WI38 (cell line): ENCODE measurements around the gene PYGM.

Experiments
- H3K4me3 ChIP-seq: 2 replicates; pipeline ENCODE4 v1.5.1; 2011; ENCODE audit warnings: low read depth, mild to moderate bottlenecking, control low read depth, low read length
- CTCF ChIP-seq: IDR thresholded peaks from 2 replicates; pipeline ENCODE4 v1.5.1; 2012; ENCODE audit warnings: low read depth, mild to moderate bottlenecking, control low read depth, low read length

Gene PYGM

DNA sequence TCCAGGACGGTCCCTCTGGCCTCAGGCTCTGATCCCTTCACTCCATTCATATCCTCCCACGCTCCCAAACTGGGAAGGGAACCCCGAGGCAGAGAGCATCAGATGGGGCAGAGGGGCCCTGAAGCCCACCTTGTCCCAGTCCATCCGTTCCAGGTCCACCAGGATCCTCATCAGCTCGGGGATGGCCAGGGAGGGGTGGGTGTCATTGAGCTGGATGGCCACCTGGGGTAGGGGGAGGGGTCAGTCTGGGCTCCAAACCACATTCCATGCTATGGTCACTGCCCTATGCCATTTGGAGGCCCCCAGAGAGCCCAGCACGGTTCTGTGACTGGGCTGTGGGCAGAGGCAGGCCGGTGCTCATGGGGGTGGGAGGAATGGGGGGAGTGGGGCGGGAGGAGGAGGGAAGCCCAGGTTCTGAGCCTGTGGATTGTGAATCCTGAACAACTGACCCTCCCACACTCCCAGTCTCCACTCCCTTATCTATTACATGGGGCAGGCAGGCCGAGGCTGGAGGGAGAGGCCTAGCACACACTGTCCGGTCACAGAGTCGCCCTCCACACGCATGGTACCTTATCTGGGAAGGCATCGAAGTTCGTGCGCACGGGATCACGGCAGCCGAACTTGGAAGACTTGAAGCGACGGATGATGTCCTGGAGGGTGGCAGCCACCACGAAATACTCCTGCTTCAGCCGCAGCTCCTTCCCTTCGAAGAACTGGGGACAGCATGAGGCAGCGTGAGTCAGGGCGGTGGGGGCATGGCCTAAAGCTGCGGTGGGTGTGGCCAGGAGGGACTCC, 5.5 kb downstream of the PYGM start:
- TF ChIP-seq CTCF, result no peak
- H3K4me3 ChIP-seq, result no peak overlapping the region

DNA sequence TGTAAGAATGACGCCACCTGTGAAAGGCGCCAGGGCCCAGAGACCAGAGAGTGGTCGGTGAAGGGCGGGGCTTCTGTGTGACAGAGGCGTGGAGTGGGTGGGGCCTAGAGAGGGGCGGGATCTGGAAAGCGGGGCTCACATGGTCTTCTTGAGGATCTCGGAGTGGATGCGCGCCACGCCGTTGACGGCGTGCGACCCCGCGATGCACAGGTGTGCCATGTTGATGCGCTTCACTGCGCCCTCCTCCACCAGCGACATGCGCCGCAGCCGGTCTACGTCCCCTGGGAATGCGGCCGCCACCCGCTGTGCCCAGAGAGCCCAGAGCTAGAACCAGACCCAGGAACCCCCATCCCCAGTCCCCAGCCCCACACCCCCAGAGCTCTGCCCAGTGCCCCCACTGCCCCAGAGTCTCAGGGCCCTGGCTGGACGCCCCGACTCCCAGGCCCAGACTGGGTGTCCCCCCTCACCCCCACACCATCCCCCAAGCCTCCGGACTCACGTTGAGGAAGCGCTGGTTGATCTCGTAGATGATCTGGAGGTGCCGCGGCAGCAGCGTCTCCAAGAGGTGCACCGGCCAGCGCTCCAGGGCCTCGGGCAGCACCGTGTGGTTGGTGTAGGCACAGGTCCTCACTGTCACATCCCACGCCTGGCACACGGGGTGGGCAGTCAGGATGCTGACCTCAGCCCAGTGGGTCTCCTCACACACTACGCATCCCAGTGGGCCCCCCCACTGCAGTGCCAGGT, 6.2 kb downstream of the PYGM start:
- no peak overlapping the region for H3K4me3 ChIP-seq
- TF ChIP-seq CTCF, result no peak

GRCh38 chr11:64753019-64753379, 6.8 kb downstream of the PYGM start:
- no peak overlapping the region for H3K4me3 ChIP-seq
- TF ChIP-seq CTCF, result no peak

DNA sequence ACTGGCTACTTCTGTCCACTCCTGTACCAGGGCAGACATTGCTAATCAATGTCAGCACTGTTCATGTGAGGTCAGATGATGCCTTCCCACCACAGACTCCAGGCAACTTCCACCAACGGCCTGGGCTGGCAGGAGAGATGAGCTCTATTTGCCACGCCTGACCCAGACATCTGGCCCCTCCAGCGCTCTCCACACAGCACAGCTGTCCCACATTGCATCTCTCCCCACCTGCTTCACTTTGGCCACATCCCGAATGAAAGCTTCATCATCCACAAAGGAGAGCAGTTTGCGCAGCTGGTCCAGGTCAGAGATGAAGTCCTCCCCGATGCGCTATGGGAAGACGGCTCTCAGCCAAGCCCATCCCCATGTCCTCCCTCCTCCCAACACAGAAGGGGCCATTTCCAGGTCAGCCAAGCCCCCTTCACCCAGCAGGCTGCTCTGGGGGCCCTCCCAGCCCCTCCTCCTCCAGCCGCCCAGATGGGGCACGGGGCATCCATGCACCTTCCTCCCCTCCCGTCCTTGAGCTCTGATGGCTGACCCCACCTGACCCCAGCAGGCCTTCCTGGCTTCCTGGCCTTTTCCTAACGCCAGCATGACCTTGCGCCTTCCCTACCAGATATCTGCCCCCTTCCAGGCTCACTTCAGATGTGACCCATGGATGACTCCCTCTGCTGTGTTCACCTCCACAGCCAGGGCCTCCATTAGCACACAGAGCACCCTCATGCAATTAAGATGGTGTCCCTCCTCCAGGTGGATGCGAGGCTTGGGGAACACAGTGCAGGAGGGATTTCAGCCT, 7.4 kb downstream of the PYGM start:
- H3K4me3 ChIP-seq, result no peak overlapping the region
- TF ChIP-seq CTCF, result no peak

DNA sequence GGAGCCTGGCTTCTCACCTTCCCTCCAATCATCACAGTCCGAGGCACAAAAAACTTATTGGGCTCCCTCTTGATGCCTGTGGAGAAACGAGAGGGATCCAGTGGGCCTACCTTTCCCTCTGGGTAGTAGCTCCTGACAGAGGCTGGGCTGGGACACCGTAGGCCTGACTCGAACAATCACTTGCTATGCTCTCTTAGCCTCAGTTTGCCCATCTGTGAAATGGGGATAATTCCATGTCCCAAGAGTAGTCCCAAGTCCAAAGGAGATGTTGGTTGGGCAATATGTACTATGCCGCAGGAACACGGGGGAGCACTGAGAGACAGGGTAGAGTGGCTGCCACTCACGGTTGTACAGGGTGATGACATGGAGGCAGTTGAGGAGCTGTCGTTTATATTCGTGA, 8.2 kb downstream of the PYGM start:
- H3K4me3 ChIP-seq, result no peak overlapping the region
- no peak for TF ChIP-seq CTCF

- TF ChIP-seq CTCF, result no peak
- H3K4me3 ChIP-seq, result no peak overlapping the region
These were observed 8.6 kb downstream of the PYGM start for GRCh38 chr11:64751136-64751535.
